RPMI8226 (cell line): ENCODE results near the gene ARG2.

Experiments used
- DNase-seq: peaks from one replicate; pipeline ENCODE4 v3.0.0-alpha.2; 2015

Gene ARG2

GRCh38 chr14:67619446-67620216, at the start of gene ARG2:
ARG2 (plus strand) TSS chr14:67619920; CDS start chr14:67619978, 58 bp downstream.
- peak; percentile 94 for DNase-seq

- DNase-seq, result no peak
Observed at GRCh38 chr14:67570453-67570852, 49.3 kb upstream of the ARG2 start.

- DNase-seq, result peak; percentile 59
Observed at GRCh38 chr14:67571275-67571990, 48.3 kb upstream of the ARG2 start.

- DNase-seq, result no peak
Observed at GRCh38 chr14:67571991-67572323, 47.8 kb upstream of the ARG2 start.

GRCh38 chr14:67572608-67573007, 47.1 kb upstream of the ARG2 start:
- DNase-seq, result no peak

DNA sequence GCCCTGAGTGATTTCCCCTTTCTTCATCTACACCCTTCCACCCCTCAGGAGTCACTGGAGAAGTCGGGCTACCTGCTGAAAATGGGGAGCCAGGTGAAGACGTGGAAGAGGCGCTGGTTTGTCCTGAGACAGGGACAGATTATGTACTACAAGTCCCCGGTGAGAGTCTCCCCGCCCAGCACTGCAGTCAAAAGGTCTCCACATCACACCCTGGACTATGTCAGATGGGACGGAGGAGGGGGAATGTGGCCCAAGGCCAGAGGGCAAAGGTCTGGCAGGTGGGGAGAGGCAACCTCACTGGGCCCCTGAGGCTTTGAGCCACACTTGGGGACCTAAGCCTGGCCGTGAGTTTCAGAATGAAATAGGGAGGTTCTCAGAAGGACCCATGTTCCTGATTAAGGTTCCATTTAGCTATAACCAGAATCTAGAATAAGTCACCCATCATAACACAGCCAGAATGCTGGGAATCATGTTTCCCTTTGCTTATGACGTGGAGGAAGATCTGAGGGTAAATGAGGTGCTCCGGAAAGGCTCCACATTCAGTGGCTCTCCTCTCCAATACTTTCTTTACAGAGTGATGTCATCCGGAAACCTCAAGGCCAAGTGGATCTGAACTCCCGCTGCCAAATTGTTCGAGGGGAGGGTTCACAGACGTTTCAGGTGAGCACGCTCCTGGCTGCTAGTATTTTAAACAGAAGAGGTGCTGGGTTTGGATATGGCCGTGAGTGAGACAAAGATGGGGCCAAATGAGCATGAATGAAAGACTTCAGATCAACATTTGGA, 46.3 kb upstream of the ARG2 start:
- no peak for DNase-seq

DNA sequence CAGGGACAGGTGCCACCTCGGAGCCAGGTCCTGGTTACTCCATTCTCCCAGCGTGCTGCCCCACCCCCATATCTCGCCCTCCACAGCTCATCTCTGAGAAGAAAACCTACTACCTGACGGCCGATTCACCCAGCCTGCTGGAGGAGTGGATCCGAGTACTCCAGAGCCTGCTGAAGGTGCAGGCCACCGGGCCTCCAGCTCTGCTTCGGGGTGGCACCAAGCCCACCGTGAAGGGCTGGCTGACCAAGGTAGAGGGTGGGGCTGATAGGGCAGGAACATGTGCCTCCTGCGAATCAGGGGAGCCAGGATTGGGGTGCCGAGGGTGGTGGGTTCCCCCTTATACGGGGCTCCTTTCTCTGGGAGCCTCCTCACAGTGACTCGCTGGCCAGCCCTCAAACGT, 45.6 kb upstream of the ARG2 start:
- DNase-seq, result no peak

- DNase-seq, result no peak
Observed at GRCh38 chr14:67574806-67575205, 44.9 kb upstream of the ARG2 start.

DNA sequence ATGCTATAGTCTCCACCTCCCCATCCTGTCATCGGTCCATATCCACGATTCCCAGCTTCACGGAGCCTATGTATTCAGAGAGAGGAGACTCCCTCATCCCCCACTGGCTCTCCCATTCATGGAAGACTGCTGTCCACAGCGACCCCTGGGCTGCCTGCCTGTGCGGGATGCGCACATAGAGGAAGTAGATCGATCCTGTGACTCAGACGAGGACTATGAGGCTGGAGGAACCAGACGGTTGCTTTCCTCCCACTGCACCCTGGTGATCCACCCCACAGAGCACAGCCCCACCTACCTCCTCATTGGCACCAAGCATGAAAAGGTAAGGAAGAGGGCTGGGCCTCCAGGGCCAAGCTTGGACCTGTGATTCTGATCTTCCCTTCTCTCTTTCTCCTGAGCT, 44.0 kb upstream of the ARG2 start:
- DNase-seq, result no peak

DNA sequence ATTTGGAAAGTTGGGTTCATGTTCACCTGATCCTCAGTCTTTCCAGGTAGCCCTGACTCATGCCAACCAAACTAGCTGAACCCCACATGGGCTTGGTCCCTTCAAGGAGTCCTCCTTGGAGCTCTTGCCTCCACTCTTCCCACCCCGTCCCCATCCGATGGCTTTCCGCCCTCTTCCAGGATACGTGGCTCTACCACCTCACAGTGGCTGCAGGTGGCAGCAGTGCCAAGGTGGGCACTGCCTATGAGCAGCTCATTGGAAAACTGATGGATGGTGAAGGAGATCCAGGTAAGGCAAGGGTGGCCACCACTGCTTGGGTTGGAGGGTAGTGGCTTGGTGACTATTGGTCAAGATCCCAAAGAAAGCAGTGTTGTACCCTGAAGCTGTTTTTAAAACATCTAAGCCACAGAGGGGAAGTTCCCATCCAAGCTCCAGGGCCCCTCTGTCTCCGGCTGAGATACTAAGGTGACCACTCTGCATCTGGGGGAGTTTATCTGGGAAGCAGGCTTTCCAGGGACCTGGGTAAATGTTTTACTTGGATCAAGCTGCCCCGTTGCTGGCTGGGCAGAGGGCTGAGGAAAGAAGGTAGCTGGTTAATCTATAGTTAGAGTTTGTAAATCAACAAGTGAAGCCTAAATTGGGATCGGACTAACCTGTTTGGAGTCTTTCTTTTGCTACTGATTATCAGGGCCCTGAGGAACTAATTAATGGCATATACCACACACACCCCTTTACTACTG, 43.3 kb upstream of the ARG2 start:
- no peak for DNase-seq

GRCh38 chr14:67577181-67577808, 42.4 kb upstream of the ARG2 start:
- no peak for DNase-seq

- no peak for DNase-seq
Observed at GRCh38 chr14:67577909-67578749, 41.6 kb upstream of the ARG2 start.

DNA sequence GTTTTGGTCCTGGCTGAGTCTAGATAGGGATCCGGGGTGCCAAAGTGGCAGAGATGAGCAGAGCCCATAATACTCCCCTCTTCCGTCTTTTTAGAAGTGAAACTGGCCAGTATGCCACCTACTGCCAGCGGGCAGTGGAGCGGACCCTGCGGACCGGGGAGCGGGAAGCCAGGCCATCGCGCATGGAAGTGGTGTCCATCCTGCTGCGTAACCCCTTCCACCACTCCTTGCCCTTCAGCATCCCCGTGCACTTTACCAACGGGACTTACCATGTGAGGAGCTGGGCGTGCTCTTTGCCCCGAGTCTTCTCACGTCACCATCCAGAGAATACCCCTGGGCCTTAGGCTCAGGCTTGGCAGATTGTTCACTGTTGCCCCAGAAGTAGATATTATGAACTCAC, 40.7 kb upstream of the ARG2 start:
- no peak for DNase-seq

DNA sequence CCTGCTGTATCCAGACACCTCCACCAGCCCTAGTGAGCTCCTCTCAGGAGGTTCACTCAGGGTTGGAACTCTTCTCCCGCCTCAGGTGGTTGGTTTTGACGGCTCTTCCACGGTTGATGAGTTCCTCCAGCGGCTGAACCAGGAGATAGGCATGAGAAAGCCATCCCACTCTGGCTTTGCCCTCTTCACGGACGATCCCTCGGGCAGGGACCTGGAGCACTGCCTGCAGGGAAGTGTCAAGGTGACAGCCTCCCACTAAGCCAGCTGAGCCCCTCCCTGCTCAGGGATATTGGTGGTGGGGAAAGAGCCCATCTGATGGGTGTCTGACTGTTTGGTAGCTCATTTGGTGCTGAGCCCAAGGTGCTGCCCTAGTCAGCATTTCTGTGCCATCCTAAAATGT, 40.1 kb upstream of the ARG2 start:
- DNase-seq, result no peak

DNA sequence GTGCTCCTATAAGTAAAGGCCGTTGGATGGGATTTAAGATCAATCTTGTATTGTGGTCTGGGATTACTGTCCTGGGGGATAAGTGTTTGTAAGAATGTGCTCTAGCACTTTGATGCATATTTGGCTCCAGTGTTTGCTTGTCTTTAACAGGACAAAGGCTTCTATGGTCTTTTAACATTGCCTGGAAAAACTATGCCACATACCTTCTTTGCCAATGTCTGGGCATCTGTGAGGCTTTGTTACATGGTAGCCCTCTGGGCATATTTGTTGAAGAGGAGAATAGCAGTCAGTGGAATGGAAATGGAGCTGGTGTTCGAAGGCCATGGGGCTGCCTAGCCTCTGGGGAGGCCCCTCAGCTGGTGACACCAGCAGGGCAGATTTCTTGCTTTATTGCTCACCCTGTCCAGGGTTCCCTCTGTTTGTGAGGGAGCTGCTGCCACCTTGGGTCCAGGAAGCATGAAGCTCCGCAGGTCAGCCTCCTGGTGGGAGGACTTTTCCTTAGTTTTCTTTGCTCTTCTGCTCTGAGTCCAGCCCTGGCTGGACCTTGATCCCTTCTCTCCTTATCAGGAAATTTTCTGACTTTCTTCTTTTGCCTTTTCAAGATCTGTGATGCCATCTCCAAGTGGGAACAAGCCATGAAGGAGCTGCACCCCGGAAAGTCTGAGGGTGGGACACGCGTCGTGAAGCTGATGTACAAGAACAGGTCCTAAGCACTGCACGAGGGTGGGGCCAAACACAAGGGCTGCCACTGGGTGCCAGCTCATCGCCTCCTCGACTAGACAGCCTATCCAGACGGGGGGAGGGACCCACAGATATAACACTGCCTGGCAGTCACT, 39.2 kb upstream of the ARG2 start:
- DNase-seq, result no peak

- DNase-seq, result no peak
Observed at GRCh38 chr14:67581643-67582042, 38.1 kb upstream of the ARG2 start.

- no peak for DNase-seq
Observed at GRCh38 chr14:67582061-67582460, 37.7 kb upstream of the ARG2 start.

GRCh38 chr14:67583711-67584644, 35.7 kb upstream of the ARG2 start:
- peak; percentile 50 for DNase-seq

GRCh38 chr14:67584978-67585377, 34.7 kb upstream of the ARG2 start:
- DNase-seq, result no peak

- no peak for DNase-seq
Observed at GRCh38 chr14:67586369-67586768, 33.4 kb upstream of the ARG2 start.
